ENCODE results near the gene CMSS1.

DNA sequence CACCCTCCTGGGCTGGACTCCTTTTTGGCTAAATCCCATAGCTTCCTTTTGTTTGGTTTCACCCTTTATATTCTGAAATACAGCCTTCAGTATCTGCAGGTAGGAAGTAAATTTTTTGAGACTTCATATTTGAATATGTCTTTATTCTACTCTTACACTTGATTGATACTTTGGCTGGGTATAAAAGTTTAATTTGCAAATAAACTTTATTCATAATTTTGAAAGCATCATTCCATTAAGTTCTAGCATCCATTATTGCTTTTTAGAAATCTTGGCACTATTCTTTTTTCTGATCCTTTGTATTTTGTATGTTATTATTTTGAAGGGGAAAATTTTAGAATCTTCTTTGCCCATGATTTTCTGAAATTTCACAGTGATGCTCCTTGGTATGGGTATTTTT is 337.9 kb downstream of the CMSS1 start:
- TF ChIP-seq, protein P1, sequence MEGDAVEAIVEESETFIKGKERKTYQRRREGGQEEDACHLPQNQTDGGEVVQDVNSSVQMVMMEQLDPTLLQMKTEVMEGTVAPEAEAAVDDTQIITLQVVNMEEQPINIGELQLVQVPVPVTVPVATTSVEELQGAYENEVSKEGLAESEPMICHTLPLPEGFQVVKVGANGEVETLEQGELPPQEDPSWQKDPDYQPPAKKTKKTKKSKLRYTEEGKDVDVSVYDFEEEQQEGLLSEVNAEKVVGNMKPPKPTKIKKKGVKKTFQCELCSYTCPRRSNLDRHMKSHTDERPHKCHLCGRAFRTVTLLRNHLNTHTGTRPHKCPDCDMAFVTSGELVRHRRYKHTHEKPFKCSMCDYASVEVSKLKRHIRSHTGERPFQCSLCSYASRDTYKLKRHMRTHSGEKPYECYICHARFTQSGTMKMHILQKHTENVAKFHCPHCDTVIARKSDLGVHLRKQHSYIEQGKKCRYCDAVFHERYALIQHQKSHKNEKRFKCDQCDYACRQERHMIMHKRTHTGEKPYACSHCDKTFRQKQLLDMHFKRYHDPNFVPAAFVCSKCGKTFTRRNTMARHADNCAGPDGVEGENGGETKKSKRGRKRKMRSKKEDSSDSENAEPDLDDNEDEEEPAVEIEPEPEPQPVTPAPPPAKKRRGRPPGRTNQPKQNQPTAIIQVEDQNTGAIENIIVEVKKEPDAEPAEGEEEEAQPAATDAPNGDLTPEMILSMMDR (conservative IDR thresholded peaks at IDR 0.05): no peak
- no peak for TF ChIP-seq ZFX (IDR thresholded peaks at IDR 0.05)

All from C4-2B (cell line).